K562 (cell line): ENCODE results near the gene TRAF1. TPM values are rescaled to one million over a fixed set of nuclear protein-coding genes. Genes with fewer than 3 reads are reported as not detected.

Experiments
- ATAC-seq: fragments of 200-7000 bp; cut with Tn5 transposase; 3 replicates; pipeline ENCODE4 v1.9.1; 2020; ENCODE audit warnings: moderate library complexity
- BruUV-seq: library from RNA; stranded (reverse); fragments of 400-500 nt; replicated peaks from 2 replicates; lab custom pipeline; 2021; lab: Mats Ljungman, UMichigan
- CTCF ChIA-PET: fragments of 300-600 bp; formaldehyde crosslinking; extraction: SDS; loops from one replicate; lab custom pipeline; 2021; ENCODE audit warnings: low intra/inter-chr PET ratio; lab: Yijun Ruan, JAX
- POLR2A ChIA-PET: fragments of 300-600, 350-650 bp; sonication (Branson Sonifier 250); formaldehyde crosslinking; extraction: SDS; loops from one replicate; lab custom pipeline; 2021; ENCODE audit warnings: antibody characterized with exemption, inconsistent platforms; lab: Yijun Ruan, JAX
- DNase-seq, 4 experiments: peaks; one replicate each; pipeline versions ENCODE4 v3.0.0 to v3.0.0-alpha.2; 2011 to 2018; ENCODE audit warnings: low spot score in 3 of 4, mixed read lengths in 3 of 4; ENCODE audit errors: extremely low read depth in 1 of 4
- FAIRE-seq: peaks from 2 replicates; lab custom pipeline; 2011; peaks lifted over from hg19 to GRCh38; lab: Jason Lieb, UNC
- H2AFZ ChIP-seq: 2 replicates; pipeline ENCODE4 v1.6.0; 2011; ENCODE audit warnings: low read depth, low read length, control low read depth, inconsistent platforms
- H3K27ac ChIP-seq: fragments of 200-600 bp; 3 replicates; pipeline ENCODE4 v1.8.0; 2011; ENCODE audit warnings: low read depth, mild to moderate bottlenecking, control low read depth, inconsistent platforms, low read length, moderate library complexity, mixed read lengths; ENCODE audit errors: extremely low read depth
- H3K27me3 ChIP-seq, 2 experiments: fragments of 300-600 bp in 1 of 2; 2 replicates in 1 of 2; 3 replicates in 1 of 2; pipeline versions ENCODE4 v1.6.0 to v1.8.0; 2011; ENCODE audit warnings: inconsistent platforms in 2 of 2, low read length in 2 of 2, mild to moderate bottlenecking in 1 of 2, mixed read lengths in 1 of 2, moderate library complexity in 1 of 2; ENCODE audit not compliant: control insufficient read depth in 2 of 2, insufficient read depth in 2 of 2
- H3K36me3 ChIP-seq: fragments of 300-600 bp; 3 replicates; pipeline ENCODE4 v1.8.0; 2011; ENCODE audit warnings: mild to moderate bottlenecking, low read length, inconsistent platforms; ENCODE audit not compliant: control insufficient read depth, insufficient read depth
- H3K4me1 ChIP-seq, 2 experiments: fragments of 200-600 bp in 1 of 2; replicated peaks in 1 of 2; 2 replicates in 1 of 2; 3 replicates in 1 of 2; pipeline versions ENCODE4 v1.5.1 to v1.8.0; 2011; ENCODE audit warnings: inconsistent platforms in 2 of 2, low read length in 2 of 2, mild to moderate bottlenecking in 1 of 2, mixed read lengths in 1 of 2, moderate library complexity in 1 of 2; ENCODE audit not compliant: control insufficient read depth in 2 of 2, insufficient read depth in 2 of 2
- H3K4me2 ChIP-seq: 2 replicates; pipeline ENCODE4 v1.6.1; 2011; ENCODE audit warnings: low read length, control low read depth, inconsistent platforms, mixed read lengths; ENCODE audit not compliant: insufficient read depth
- H3K4me3 ChIP-seq: fragments of 200-600 bp; sonication (generic), shearing (Covaris generic); 2 replicates; pipeline ENCODE4 v1.5.1; 2016; ENCODE audit warnings: control low read depth, inconsistent platforms
- H3K79me2 ChIP-seq: fragments of 200-600 bp; 3 replicates; pipeline ENCODE4 v1.8.0; 2011; ENCODE audit warnings: low read length, inconsistent platforms; ENCODE audit not compliant: control insufficient read depth, insufficient read depth
- H3K9ac ChIP-seq, 2 experiments: 2 replicates each; pipeline versions ENCODE4 v1.6.0 to v1.6.1; 2011; ENCODE audit warnings: low read depth in 2 of 2, low read length in 2 of 2, control low read depth in 1 of 2, inconsistent platforms in 1 of 2, mild to moderate bottlenecking in 1 of 2, mixed read lengths in 1 of 2; ENCODE audit not compliant: insufficient read depth in 1 of 2
- H3K9me1 ChIP-seq: one replicate; pipeline ENCODE4 v1.6.0; 2011; ENCODE audit warnings: inconsistent platforms, mild to moderate bottlenecking, low read length, moderate library complexity; ENCODE audit not compliant: control insufficient read depth, insufficient read depth
- H3K9me3 ChIP-seq: replicated peaks from 2 replicates; pipeline ENCODE4 v1.5.1; 2011; ENCODE audit warnings: low read depth, low read length, inconsistent platforms; ENCODE audit not compliant: control insufficient read depth, insufficient read depth
- H4K20me1 ChIP-seq: replicated peaks from 2 replicates; pipeline ENCODE4 v1.6.1; 2011; ENCODE audit warnings: low read length, inconsistent platforms, mixed read lengths; ENCODE audit not compliant: control insufficient read depth, insufficient read depth
- E2F1 ChIP-seq: sonication (generic); formaldehyde crosslinking; IDR thresholded peaks from 2 replicates; pipeline ENCODE4 v1.8.1; 2023; ENCODE audit warnings: mild to moderate bottlenecking, missing genetic modification reagents, moderate library complexity
- GATA2 ChIP-seq: sonication (generic); formaldehyde crosslinking; IDR thresholded peaks from 2 replicates; pipeline ENCODE4 v1.4.0; 2020; ENCODE audit warnings: mild to moderate bottlenecking, missing genetic modification reagents
- HLTF ChIP-seq: fragments of 450-650 bp; IDR thresholded peaks from 2 replicates; pipeline ENCODE4 v1.6.1; 2016
- HMGXB4 ChIP-seq: sonication (generic); formaldehyde crosslinking; IDR thresholded peaks from 2 replicates; pipeline ENCODE4 v1.8.1; 2023; ENCODE audit warnings: mild to moderate bottlenecking, missing genetic modification reagents
- HOXB6 ChIP-seq: fragments of 250-450 bp; sonication (Bioruptor Pico); IDR thresholded peaks from 2 replicates; pipeline ENCODE4 v1.5.1; 2022; ENCODE audit warnings: mild to moderate bottlenecking, borderline replicate concordance
- ILK ChIP-seq: fragments of 450-650 bp; IDR thresholded peaks from 2 replicates; pipeline ENCODE4 v1.6.1; 2016; ENCODE audit warnings: missing genetic modification characterization, low read depth, mild to moderate bottlenecking, missing compliant biosample characterization, moderate library complexity, borderline replicate concordance
- MCM7 ChIP-seq, 2 experiments: fragments of 450-650 bp; IDR thresholded peaks; 2 replicates each; pipeline ENCODE4 v1.6.1; 2016 to 2018
- MLX ChIP-seq, 2 experiments: fragments of 450-650 bp in 1 of 2; sonication (generic) in 1 of 2; formaldehyde crosslinking; conservative IDR thresholded peaks; 2 replicates each; pipeline versions ENCODE4 v1.4.0 to v1.8.1; 2020 to 2022; ENCODE audit warnings: mild to moderate bottlenecking in 1 of 2, missing genetic modification reagents in 1 of 2
- MTA1 ChIP-seq: fragments of 450-650 bp; IDR thresholded peaks from 2 replicates; pipeline ENCODE4 v1.6.1; 2017; ENCODE audit warnings: borderline replicate concordance
- NBN ChIP-seq: fragments of 450-650 bp; IDR thresholded peaks from 2 replicates; pipeline ENCODE4 v1.6.1; 2016; ENCODE audit warnings: low read depth, mild to moderate bottlenecking
- NCOA1 ChIP-seq: fragments of 450-650 bp; IDR thresholded peaks from 2 replicates; pipeline ENCODE4 v1.6.1; 2016; ENCODE audit warnings: low read depth
- SIN3B ChIP-seq: fragments of 450-650 bp; IDR thresholded peaks from 2 replicates; pipeline ENCODE4 v1.6.1; 2017; ENCODE audit warnings: low read depth, mild to moderate bottlenecking, moderate library complexity
- SNRNP70 ChIP-seq: fragments of 200-400 bp; formaldehyde crosslinking; optimal IDR thresholded peaks from 2 replicates; pipeline ENCODE3; 2017; ENCODE audit warnings: low read depth, low read length
- TEAD1 ChIP-seq, 2 experiments: fragments of 450-650 bp in 1 of 2; sonication (generic) in 1 of 2; formaldehyde crosslinking; IDR thresholded peaks; 2 replicates each; pipeline versions ENCODE4 v1.4.0 to v1.8.0; 2020 to 2022; ENCODE audit warnings: mild to moderate bottlenecking in 2 of 2, missing genetic modification reagents in 1 of 2
- XRCC4 ChIP-seq: IDR thresholded peaks from one replicate; pipeline ENCODE4 v1.6.1; 2011; ENCODE audit not compliant: insufficient read depth, insufficient read length; ENCODE audit errors: extremely low read depth
- ZC3H11A ChIP-seq: IDR thresholded peaks from 2 replicates; pipeline ENCODE4 v1.6.1; 2012; ENCODE audit warnings: low read depth, low read length, improper control_type of control experiment
- ZNF586 ChIP-seq: fragments of 450-650 bp; formaldehyde crosslinking; conservative IDR thresholded peaks from 2 replicates; pipeline ENCODE4 v1.4.0; 2020; ENCODE audit warnings: mild to moderate bottlenecking, moderate library complexity
- ZNF707 ChIP-seq: fragments of 250-450 bp; sonication (Bioruptor Pico); conservative IDR thresholded peaks from 2 replicates; pipeline ENCODE4 v1.8.0; 2022; ENCODE audit warnings: inconsistent platforms, mild to moderate bottlenecking, moderate library complexity
- WGBS: fragments of 100-300 bp; shearing (Covaris generic); methylation state at CpG from one replicate; pipeline ENCODE4 v1.1.6; 2016; ENCODE audit warnings: low coverage, mixed read lengths; ENCODE audit not compliant: insufficient coverage; ENCODE audit errors: missing lambda C conversion rate; 5-methylcytosine and 5-hydroxymethylcytosine counted together
- in situ Hi-C: fragments of 300-500 bp; cut with MboI; formaldehyde crosslinking; loops from 4 replicates; pipeline ENCODE4 v1.15.0; 2018; ENCODE audit warnings: inconsistent platforms, mixed read lengths
- intact Hi-C: fragments of 100-400 bp; cut with micrococcal nuclease; formaldehyde crosslinking; loops from 2 replicates; pipeline ENCODE4 v1.14.2; 2022
- polyA plus RNA-seq, 8 experiments: library from polyadenylated mRNA; depleted of rRNA in 4 of 8; stranded (reverse) in 5 of 8; unstranded in 3 of 8; fragments of >200 nt; fragmentation: Nextera tagmentation in 2 of 8; fragmentation: Illumina TruSeq in 1 of 8; extraction: Ambion mirVana in 2 of 8; extraction: Trizol in 1 of 8; gene quantifications; 2 replicates each; pipeline versions ENCODE4 v1.2.1 to v1.2.3, GENCODE V29; 2011 to 2014; ENCODE audit warnings: inconsistent platforms in 1 of 8, missing spikeins in 1 of 8
- total RNA-seq, 7 experiments: library from RNA; depleted of rRNA in 6 of 7; stranded (reverse); fragments of >200 nt in 6 of 7; fragmentation: Illumina TruSeq in 2 of 7; extraction: Trizol in 2 of 7; gene quantifications; 2 replicates each; pipeline versions ENCODE4 v1.2.1 to v1.2.3, GENCODE V29; 2011 to 2021; ENCODE audit warnings: low replicate concordance in 1 of 7

The TRAF1 gene
- total and polyA plus RNA-seq, 9 of the 15 experiments (the other 6 are each of a cell fraction or from before 2014, with no cell fraction given), result 0.01 to 1.1 (median 0.04) TPM; not detected in 2

- H3K9me3 ChIP-seq, result no peaks in the 10 kb centered on the region
- CTCF ChIA-PET, result no interaction called here
- no peaks in the 10 kb centered on the region for H4K20me1 ChIP-seq
- peak overlapping the region; percentile 74; the same call in 1 of the 2 replicates for H3K4me3 ChIP-seq
- H3K9ac ChIP-seq, result peak overlapping the region; percentile 98; a peak in 3 of 4 replicates
- BruUV-seq, result no TSS peak
- FAIRE-seq (no peak), DNase-seq (no peak), ATAC-seq (no peak)
- WGBS, result 91% methylated on average over 10 of the region's 10 CpGs
- intact Hi-C loops, result loop anchor here (10.0 kb wide), 1 partner anchor 200 kb away; the partner anchor contains the start of gene CNTRL
- peaks cover 45 to 56% of the 10 kb centered on the region in 2 experiments for H3K4me1 ChIP-seq
- H3K36me3 ChIP-seq, result peaks cover 71% of the 10 kb centered on the region
- POLR2A ChIA-PET, result interaction anchor here (0.7 to 15.5 kb wide), 7 partner anchors 9 to 68 kb away, joined by 3 to 464 read pairs (median 4); partner anchors contain the start of gene PSMD5
- H3K4me2 ChIP-seq, result peak overlapping the region; percentile 100
- in situ Hi-C loops, result loop anchor here (5.0 kb wide), 1 partner anchor 67 kb away; no protein-coding TSS in a partner anchor
- H3K9me1 ChIP-seq, result no peaks in the 10 kb centered on the region
- peak overlapping the region; percentile 95 for H3K27ac ChIP-seq
- H3K79me2 ChIP-seq, result peaks cover 56% of the 10 kb centered on the region
- no peak overlapping the region for H2AFZ ChIP-seq
- no peaks in the 10 kb centered on the region; a peak in 1 of 5 replicates for H3K27me3 ChIP-seq
- TF ChIP-seq SNRNP70 (no peak), HOXB6 (CRISPR knock-in tag) (no peak), MTA1 (no peak), MLX (CRISPR knock-in tag; conservative IDR thresholded peaks at IDR 0.05) (0 out of 4 replicates have a peak, but pooled peaks of 1 of the 2 experiments have one; percentile 29), SIN3B (no peak), E2F1 (CRISPR knock-in tag) (0 out of 2 replicates have a peak, but pooled peaks have one; percentile 38), MCM7 (IDR thresholded peaks at IDR 0.05) (no peak), NCOA1 (no peak), ZNF586 (CRISPR knock-in tag) (no peak), GATA2 (no peak), HLTF (no peak), ZC3H11A (0 out of 2 replicates have a peak, but pooled peaks have one; percentile 45), HMGXB4 (peak; percentile 51; the same call in 1 of the 2 replicates), NBN (no peak), ILK (tag) (no peak), ZNF707 (no peak), XRCC4 (no peak), TEAD1 (CRISPR knock-in tag; IDR thresholded peaks at IDR 0.05) (no peak)
Observed at GRCh38 chr9:120874226-120875194, 52.1 kb downstream of the TRAF1 start.
